ENCODE measurements around the gene PIK3C2B. TPM values are rescaled to one million over a fixed set of nuclear protein-coding genes. Genes with fewer than 3 reads are reported as not detected.
A peak's percentile ranks its signal among the peaks of the same experiment; 100 is the strongest.
"Not testable (repeated sequence)": the region's sequence is repeated elsewhere in the genome, so short reads cannot be mapped to it uniquely, and the experiment has no call there.

Gene PIK3C2B
- total RNA-seq, 1 donor from 2014 or later: 256 TPM

DNA sequence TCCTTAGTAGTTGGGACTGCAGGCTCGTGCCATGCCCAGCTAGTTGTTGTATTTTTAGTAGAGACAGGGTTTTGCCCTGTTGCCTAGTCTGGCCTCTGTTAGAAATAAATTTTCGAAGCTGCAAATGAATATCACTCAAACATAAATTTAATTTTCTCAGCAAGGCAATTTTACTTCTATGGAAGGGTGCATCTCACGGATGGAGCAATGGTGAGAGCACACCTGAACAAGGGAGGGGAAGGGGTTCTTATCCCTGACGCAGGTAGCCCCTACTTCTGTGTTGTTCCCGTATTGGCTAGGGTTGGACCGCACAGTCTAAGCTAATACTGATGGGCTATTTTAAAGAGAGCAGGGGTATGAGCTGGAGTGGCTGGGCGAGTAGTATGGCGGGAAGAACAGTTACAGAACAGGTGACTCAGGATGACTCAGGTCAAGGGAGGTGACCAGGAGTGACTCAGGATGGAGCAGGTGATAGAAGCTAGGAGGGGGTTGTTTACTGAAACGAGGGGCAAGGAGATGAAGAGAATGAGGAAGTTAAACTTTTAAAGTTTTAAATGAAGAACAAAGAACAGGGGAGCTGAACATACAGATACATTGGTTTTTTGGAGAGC, 29.1 kb upstream of the PIK3C2B start:
- TF ChIP-seq, protein P1, sequence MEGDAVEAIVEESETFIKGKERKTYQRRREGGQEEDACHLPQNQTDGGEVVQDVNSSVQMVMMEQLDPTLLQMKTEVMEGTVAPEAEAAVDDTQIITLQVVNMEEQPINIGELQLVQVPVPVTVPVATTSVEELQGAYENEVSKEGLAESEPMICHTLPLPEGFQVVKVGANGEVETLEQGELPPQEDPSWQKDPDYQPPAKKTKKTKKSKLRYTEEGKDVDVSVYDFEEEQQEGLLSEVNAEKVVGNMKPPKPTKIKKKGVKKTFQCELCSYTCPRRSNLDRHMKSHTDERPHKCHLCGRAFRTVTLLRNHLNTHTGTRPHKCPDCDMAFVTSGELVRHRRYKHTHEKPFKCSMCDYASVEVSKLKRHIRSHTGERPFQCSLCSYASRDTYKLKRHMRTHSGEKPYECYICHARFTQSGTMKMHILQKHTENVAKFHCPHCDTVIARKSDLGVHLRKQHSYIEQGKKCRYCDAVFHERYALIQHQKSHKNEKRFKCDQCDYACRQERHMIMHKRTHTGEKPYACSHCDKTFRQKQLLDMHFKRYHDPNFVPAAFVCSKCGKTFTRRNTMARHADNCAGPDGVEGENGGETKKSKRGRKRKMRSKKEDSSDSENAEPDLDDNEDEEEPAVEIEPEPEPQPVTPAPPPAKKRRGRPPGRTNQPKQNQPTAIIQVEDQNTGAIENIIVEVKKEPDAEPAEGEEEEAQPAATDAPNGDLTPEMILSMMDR (IDR thresholded peaks at IDR 0.05; ENCODE audit: unreplicated experiment): no peak
- Mint-ChIP-seq H3K36me3 (ENCODE audit: low read depth, unreplicated experiment) (peaks cover 40% of the 10 kb centered on the region), H3K4me3 (ENCODE audit: unreplicated experiment) (peak overlapping the region; percentile 77), H3K27ac (ENCODE audit: unreplicated experiment) (no peak overlapping the region), H3K9me3 (ENCODE audit: unreplicated experiment) (no peaks in the 10 kb centered on the region), H3K4me1 (ENCODE audit: unreplicated experiment) (no peaks in the 10 kb centered on the region), H3K27me3 (ENCODE audit: unreplicated experiment) (peaks cover 3% of the 10 kb centered on the region)
- DNase-seq (ENCODE audit: low spot score): no peak

DNA sequence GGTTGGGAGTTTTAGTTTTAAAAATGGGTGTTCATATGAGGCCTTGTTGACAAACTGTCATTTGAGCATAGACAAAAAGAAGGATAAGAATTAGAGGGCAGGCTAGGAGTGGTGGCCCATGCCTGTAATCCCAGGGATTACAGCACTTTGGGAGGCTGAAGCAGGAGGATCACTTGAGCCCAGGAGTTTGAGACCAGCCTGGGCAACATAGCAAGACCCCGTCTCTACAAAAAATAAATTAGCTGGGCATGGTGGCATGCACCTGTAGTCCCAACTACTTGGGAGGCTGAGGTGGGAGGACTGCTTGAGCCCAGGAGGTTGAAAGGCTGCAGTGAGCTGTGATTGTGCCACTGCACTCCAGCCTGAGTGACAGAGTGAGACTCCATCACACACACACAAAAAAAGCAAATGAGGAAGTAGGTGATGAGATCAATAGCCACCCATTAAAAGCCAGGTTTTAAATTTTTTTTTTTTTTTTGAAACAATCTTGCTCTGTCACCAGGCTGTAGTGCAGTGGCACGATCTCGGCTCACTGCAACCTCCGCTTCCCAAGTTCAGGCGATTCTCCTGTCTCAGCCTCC, 27.4 kb upstream of the PIK3C2B start:
- not testable (repeated sequence) for H3K4me1 Mint-ChIP-seq (ENCODE audit: unreplicated experiment); H3K9me3 Mint-ChIP-seq (ENCODE audit: unreplicated experiment); H3K27me3 Mint-ChIP-seq (ENCODE audit: unreplicated experiment); H3K27ac Mint-ChIP-seq (ENCODE audit: unreplicated experiment); DNase-seq (ENCODE audit: low spot score)
- peak overlapping the region; percentile 79 for H3K4me3 Mint-ChIP-seq (ENCODE audit: unreplicated experiment)
- peaks cover 32% of the 10 kb centered on the region for H3K36me3 Mint-ChIP-seq (ENCODE audit: low read depth, unreplicated experiment)

DNA sequence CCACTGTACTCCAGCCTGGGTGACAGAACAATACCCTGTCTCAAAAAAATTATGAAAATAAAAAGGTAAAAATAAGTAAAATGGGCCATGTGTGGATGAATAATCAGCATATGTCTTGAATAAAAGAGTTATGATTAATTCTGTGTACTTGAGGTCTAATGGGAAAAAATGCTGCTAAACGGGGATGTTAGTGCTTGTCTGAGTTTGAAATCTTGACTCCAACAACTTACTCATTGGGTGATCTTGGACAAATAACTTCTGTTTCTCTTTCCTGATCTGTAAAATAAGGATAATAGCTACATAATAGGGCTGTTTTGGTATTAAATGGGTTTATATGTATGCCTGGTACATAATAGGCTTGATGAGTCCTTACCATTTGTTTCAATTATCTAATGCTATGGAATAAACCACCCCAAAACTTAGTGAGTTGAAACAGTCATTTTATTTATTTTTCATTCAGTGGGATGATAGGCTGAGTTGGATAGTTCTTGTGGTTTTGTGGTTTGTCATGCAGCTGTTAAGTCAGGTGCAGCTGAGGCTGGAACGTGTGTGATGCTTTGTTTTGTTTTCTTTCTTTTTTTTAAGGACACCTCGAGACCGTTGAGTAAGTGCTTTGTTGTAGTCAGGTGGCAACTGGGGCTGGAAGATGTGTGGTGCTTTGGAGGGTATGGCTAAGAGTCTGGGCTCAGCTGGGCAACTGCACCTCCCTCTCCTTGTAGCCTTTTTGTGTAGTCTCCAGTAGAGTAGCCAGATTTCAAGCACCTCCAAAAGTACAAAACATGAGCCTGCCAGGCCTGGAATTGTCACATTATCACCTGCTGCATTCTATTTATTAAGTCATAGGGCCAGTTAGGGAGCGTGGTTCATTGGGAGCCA, 26.5 kb upstream of the PIK3C2B start:
- H3K27ac Mint-ChIP-seq (ENCODE audit: unreplicated experiment): no peak overlapping the region
- TF ChIP-seq, protein P1 (IDR thresholded peaks at IDR 0.05; ENCODE audit: unreplicated experiment): no peak
- peaks cover 27% of the 10 kb centered on the region for H3K36me3 Mint-ChIP-seq (ENCODE audit: low read depth, unreplicated experiment)
- no peak for DNase-seq (ENCODE audit: low spot score)
- H3K4me3 Mint-ChIP-seq (ENCODE audit: unreplicated experiment): peak overlapping the region; percentile 19
- peaks cover 3% of the 10 kb centered on the region for H3K27me3 Mint-ChIP-seq (ENCODE audit: unreplicated experiment)
- peaks cover 6% of the 10 kb centered on the region for H3K4me1 Mint-ChIP-seq (ENCODE audit: unreplicated experiment)
- H3K9me3 Mint-ChIP-seq (ENCODE audit: unreplicated experiment): no peaks in the 10 kb centered on the region

DNA sequence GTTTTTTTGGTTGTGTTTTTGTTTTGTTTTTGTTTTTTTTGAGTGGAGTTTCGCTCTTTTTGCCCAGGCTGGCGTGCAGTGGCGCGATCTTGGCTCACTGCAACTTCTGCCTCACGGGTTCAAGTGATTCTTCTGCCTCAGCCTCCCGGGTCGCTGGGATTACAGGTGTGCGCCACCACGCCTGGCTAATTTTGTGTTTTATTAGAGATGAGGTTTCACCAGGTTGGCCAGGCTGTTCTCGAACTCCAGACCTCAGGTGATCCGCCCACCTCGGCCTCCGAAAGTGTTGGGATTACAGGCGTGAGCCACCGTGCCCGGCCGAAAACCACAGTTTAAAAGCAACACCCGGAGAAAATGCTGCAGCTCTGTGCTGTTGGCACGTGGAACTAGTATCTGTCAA, 22.8 kb upstream of the PIK3C2B start:
- peaks cover 12% of the 10 kb centered on the region for H3K36me3 Mint-ChIP-seq (ENCODE audit: low read depth, unreplicated experiment)
- not testable (repeated sequence) for H3K4me1 Mint-ChIP-seq (ENCODE audit: unreplicated experiment); H3K27me3 Mint-ChIP-seq (ENCODE audit: unreplicated experiment)

DNA sequence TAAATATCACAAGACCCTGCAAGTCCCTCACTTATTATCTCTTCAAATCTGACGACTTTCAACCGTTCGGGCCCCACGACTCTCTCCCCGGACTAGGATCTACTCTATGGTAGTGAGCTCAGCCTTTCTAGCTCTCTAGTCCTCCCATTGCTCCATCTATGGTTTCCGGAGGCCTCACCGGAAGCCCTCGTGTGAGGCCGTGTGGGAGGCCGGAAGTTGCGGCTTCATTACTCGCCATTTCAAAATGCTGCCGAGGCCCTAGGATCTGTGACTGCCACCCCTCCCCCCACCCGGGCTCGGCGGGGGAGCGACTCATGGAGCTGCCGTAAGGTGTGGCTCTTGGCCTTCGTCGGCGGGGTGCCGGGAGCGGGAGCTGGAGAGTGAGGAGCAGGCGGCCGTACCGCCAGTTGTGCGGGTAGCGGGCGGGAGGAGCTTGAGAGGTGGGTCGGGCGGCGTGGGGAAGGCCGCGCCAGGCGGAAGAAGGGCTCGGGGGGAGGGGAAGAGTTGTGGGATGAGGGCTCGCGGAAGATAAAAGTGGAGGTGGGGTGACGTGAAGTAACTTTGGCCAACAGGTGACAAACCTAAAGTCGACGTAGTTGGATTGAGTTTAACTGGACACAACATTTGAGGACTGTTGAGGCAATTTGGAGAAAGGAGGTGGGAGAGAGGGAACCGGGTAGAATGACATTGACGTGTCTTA, 21.7 kb upstream of the PIK3C2B start, which contains the start of gene MDM4:
TSS of gene MDM4 (plus strand) at position 227 of the 700 bp plus-strand sequence. CDS start 9,113 bp downstream, outside the sequence.
- DNase-seq (ENCODE audit: low spot score): peak; percentile 83
- H3K9me3 Mint-ChIP-seq (ENCODE audit: unreplicated experiment): no peaks in the 10 kb centered on the region
- TF ChIP-seq, protein P1 (IDR thresholded peaks at IDR 0.05; ENCODE audit: unreplicated experiment): no peak
- no peak within 1 kb of the TSS for H3K27ac Mint-ChIP-seq (ENCODE audit: unreplicated experiment)
- peaks cover 5% of the 10 kb centered on the region for H3K36me3 Mint-ChIP-seq (ENCODE audit: low read depth, unreplicated experiment)
- H3K4me3 Mint-ChIP-seq (ENCODE audit: unreplicated experiment): no peak within 1 kb of the TSS
- H3K4me1 Mint-ChIP-seq (ENCODE audit: unreplicated experiment): peaks cover 9% of the 10 kb centered on the region
- H3K27me3 Mint-ChIP-seq (ENCODE audit: unreplicated experiment): peaks cover 3% of the 10 kb centered on the region

More for the DNA sequence above, 22.8 kb upstream of the PIK3C2B start:
- DNase-seq (ENCODE audit: low spot score); H3K4me3 Mint-ChIP-seq (ENCODE audit: unreplicated experiment); H3K9me3 Mint-ChIP-seq (ENCODE audit: unreplicated experiment): not testable (repeated sequence)
- peak overlapping the region; percentile 48 for H3K27ac Mint-ChIP-seq (ENCODE audit: unreplicated experiment)

All from endothelial cell (in vitro differentiated cells).